HEK293 (cell line): ENCODE data around the gene TAGLN2.

ENCODE experiments used
- CTCF ChIA-PET: fragments of 350-600 bp; formaldehyde crosslinking; extraction: SDS; loops from one replicate; lab custom pipeline; 2021; ENCODE audit warnings: antibody characterized with exemption; lab: Yijun Ruan, JAX
- POLR2A ChIA-PET: fragments of 300-600 bp; formaldehyde crosslinking; extraction: SDS; loops from one replicate; lab custom pipeline; 2020; ENCODE audit warnings: antibody characterized with exemption, inconsistent platforms; lab: Yijun Ruan, JAX
- H3K27ac ChIP-seq: fragments of 200-500 bp; sonication (Bioruptor generic); 2 replicates; pipeline ENCODE4 v1.5.1; 2014; ENCODE audit warnings: low read depth, low read length, control low read depth, inconsistent platforms; ENCODE audit errors: extremely low read depth
- H3K36me3 ChIP-seq, 2 experiments: fragments of 200-500 bp in 1 of 2; sonication (Bioruptor generic) in 1 of 2; 1 replicate in 1 of 2; 2 replicates in 1 of 2; pipeline ENCODE4 v1.5.1; 2014 to 2017; ENCODE audit warnings: inconsistent platforms in 2 of 2, low read length in 2 of 2; ENCODE audit not compliant: control insufficient read depth in 2 of 2, insufficient read depth in 1 of 2
- H3K4me1 ChIP-seq: fragments of 200-500 bp; sonication (Bioruptor generic); 2 replicates; pipeline ENCODE4 v1.5.1; 2014; ENCODE audit warnings: mild to moderate bottlenecking, low read length, inconsistent platforms; ENCODE audit not compliant: control insufficient read depth, insufficient read depth
- H3K4me3 ChIP-seq: 2 replicates; pipeline ENCODE4 v1.5.1; 2011; ENCODE audit warnings: low read depth, mild to moderate bottlenecking, control low read depth, low read length, moderate library complexity
- H3K9me3 ChIP-seq: fragments of 200-500 bp; sonication (Bioruptor generic); 2 replicates; pipeline ENCODE4 v1.5.1; 2014; ENCODE audit warnings: low read depth, low read length, inconsistent platforms; ENCODE audit not compliant: control insufficient read depth, insufficient read depth
- REPIN1 ChIP-seq: fragments of 450-650 bp; formaldehyde crosslinking; IDR thresholded peaks from 2 replicates; pipeline ENCODE4 v1.5.1; 2017; ENCODE audit warnings: missing biosample characterization, missing genetic modification characterization, low read depth
- SP3 ChIP-seq: fragments of 450-650 bp; formaldehyde crosslinking; IDR thresholded peaks from 2 replicates; pipeline ENCODE4 v1.5.1; 2016; ENCODE audit warnings: missing biosample characterization, missing genetic modification characterization
- ZEB2 ChIP-seq: fragments of 450-650 bp; formaldehyde crosslinking; IDR thresholded peaks from 2 replicates; pipeline ENCODE4 v1.5.1; 2016; ENCODE audit warnings: missing biosample characterization, missing genetic modification characterization
- ZFP37 ChIP-seq: fragments of 450-650 bp; formaldehyde crosslinking; IDR thresholded peaks from 2 replicates; pipeline ENCODE4 v1.5.1; 2016; ENCODE audit warnings: missing biosample characterization, missing genetic modification characterization
- ZNF133 ChIP-seq: fragments of 450-650 bp; formaldehyde crosslinking; IDR thresholded peaks from 2 replicates; pipeline ENCODE4 v1.5.1; 2016; ENCODE audit warnings: missing biosample characterization, missing genetic modification characterization
- ZNF146 ChIP-seq: fragments of 450-650 bp; formaldehyde crosslinking; IDR thresholded peaks from 2 replicates; pipeline ENCODE4 v1.5.1; 2016; ENCODE audit warnings: missing biosample characterization, missing genetic modification characterization
- ZNF2 ChIP-seq: fragments of 450-650 bp; formaldehyde crosslinking; IDR thresholded peaks from 2 replicates; pipeline ENCODE4 v1.5.1; 2016; ENCODE audit warnings: missing biosample characterization, missing genetic modification characterization
- ZNF202 ChIP-seq: fragments of 450-650 bp; formaldehyde crosslinking; IDR thresholded peaks from 2 replicates; pipeline ENCODE4 v1.5.1; 2016; ENCODE audit warnings: missing biosample characterization, missing genetic modification characterization, borderline replicate concordance
- ZNF354C ChIP-seq: fragments of 450-650 bp; formaldehyde crosslinking; IDR thresholded peaks from 2 replicates; pipeline ENCODE4 v1.5.1; 2016; ENCODE audit warnings: missing biosample characterization, missing genetic modification characterization, low read depth, borderline replicate concordance
- ZNF549 ChIP-seq: fragments of 450-650 bp; IDR thresholded peaks from 2 replicates; pipeline ENCODE4 v1.5.1; 2018; ENCODE audit warnings: missing biosample characterization, missing genetic modification characterization, mild to moderate bottlenecking, inconsistent platforms, moderate library complexity
- ZNF558 ChIP-seq: fragments of 450-650 bp; formaldehyde crosslinking; IDR thresholded peaks from 2 replicates; pipeline ENCODE4 v1.5.1; 2016; ENCODE audit warnings: missing biosample characterization, missing genetic modification characterization
- ZNF768 ChIP-seq: fragments of 450-650 bp; formaldehyde crosslinking; IDR thresholded peaks from 2 replicates; pipeline ENCODE4 v1.5.1; 2018; ENCODE audit warnings: missing biosample characterization, mild to moderate bottlenecking, missing genetic modification characterization
- ZSCAN16 ChIP-seq: fragments of 450-650 bp; formaldehyde crosslinking; IDR thresholded peaks from 2 replicates; pipeline ENCODE4 v1.5.1; 2016; ENCODE audit warnings: missing biosample characterization, missing genetic modification characterization
- TF ChIP-seq, protein P1 (sequence below): fragments of 450-650 bp; formaldehyde crosslinking; IDR thresholded peaks from 2 replicates; pipeline ENCODE4 v1.5.1; 2016; ENCODE audit warnings: missing biosample characterization, missing genetic modification characterization
- TF ChIP-seq, protein P2 (sequence below): fragments of 450-650 bp; formaldehyde crosslinking; IDR thresholded peaks from 2 replicates; pipeline ENCODE4 v1.5.1; 2017; ENCODE audit warnings: missing biosample characterization, missing genetic modification characterization
- TF ChIP-seq, protein P3 (sequence below): fragments of 450-650 bp; formaldehyde crosslinking; conservative IDR thresholded peaks from 2 replicates; pipeline ENCODE4 v1.5.1; 2016; ENCODE audit warnings: low read depth, missing biosample characterization, missing genetic modification characterization
- TF ChIP-seq, protein P4 (sequence below): fragments of 450-650 bp; formaldehyde crosslinking; IDR thresholded peaks from 2 replicates; pipeline ENCODE4 v1.5.1; 2016; ENCODE audit warnings: missing biosample characterization, missing genetic modification characterization
- TF ChIP-seq, protein P5 (sequence below): fragments of 450-650 bp; formaldehyde crosslinking; IDR thresholded peaks from 2 replicates; pipeline ENCODE4 v1.5.1; 2016; ENCODE audit warnings: missing biosample characterization, missing genetic modification characterization
- TF ChIP-seq, protein P6 (sequence below): fragments of 450-650 bp; formaldehyde crosslinking; IDR thresholded peaks from 2 replicates; pipeline ENCODE4 v1.5.1; 2017; ENCODE audit warnings: missing biosample characterization, missing genetic modification characterization
- TF ChIP-seq, protein P7 (sequence below): fragments of 450-650 bp; formaldehyde crosslinking; IDR thresholded peaks from 2 replicates; pipeline ENCODE4 v1.5.1; 2017; ENCODE audit warnings: missing biosample characterization, mild to moderate bottlenecking, missing genetic modification characterization, moderate library complexity

The TAGLN2 gene

DNA sequence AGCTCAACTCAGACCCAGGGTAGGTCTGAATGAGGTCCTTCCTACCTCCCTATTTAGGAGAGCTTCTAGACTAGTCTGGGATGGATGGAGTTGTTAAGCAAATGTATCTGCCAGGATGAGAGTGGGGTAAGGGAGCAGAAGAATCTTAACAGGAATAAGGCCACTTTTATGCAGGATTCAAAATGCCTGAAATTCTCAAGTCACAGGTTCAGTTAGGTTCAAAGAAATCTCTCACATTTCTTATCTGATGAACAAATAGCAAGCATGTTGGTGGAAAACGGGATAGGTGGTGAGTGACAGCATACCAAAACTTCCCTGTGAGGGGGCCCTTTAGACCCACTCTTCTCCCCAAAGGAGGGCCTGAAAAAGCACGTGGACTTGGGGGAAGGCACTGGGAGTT is 25.7 kb upstream of the TAGLN2 start:
- H3K27ac ChIP-seq: no peak overlapping the region
- H3K36me3 ChIP-seq: no peaks in the 10 kb centered on the region
- H3K4me1 ChIP-seq: no peaks in the 10 kb centered on the region
- CTCF ChIA-PET: interaction anchor here (10.8 kb wide), 1 partner anchor 56 kb away, joined by 87 read pairs; no protein-coding TSS in a partner anchor
- no peak overlapping the region for H3K4me3 ChIP-seq
- no peaks in the 10 kb centered on the region for H3K9me3 ChIP-seq
- TF ChIP-seq ZNF354C (tag by site-specific recombination) (no peak), ZEB2 (tag by site-specific recombination) (no peak), ZNF549 (tag by site-specific recombination) (no peak), ZNF558 (tag by site-specific recombination) (no peak), ZNF202 (no peak), ZNF2 (tag by site-specific recombination) (no peak), SP3 (no peak), ZNF768 (no peak), ZFP37 (tag by site-specific recombination) (no peak), REPIN1 (tag by site-specific recombination) (no peak), ZSCAN16 (tag by site-specific recombination) (no peak), ZNF146 (tag by site-specific recombination) (no peak), ZNF133 (tag by site-specific recombination) (no peak)
- TF ChIP-seq, protein P1, sequence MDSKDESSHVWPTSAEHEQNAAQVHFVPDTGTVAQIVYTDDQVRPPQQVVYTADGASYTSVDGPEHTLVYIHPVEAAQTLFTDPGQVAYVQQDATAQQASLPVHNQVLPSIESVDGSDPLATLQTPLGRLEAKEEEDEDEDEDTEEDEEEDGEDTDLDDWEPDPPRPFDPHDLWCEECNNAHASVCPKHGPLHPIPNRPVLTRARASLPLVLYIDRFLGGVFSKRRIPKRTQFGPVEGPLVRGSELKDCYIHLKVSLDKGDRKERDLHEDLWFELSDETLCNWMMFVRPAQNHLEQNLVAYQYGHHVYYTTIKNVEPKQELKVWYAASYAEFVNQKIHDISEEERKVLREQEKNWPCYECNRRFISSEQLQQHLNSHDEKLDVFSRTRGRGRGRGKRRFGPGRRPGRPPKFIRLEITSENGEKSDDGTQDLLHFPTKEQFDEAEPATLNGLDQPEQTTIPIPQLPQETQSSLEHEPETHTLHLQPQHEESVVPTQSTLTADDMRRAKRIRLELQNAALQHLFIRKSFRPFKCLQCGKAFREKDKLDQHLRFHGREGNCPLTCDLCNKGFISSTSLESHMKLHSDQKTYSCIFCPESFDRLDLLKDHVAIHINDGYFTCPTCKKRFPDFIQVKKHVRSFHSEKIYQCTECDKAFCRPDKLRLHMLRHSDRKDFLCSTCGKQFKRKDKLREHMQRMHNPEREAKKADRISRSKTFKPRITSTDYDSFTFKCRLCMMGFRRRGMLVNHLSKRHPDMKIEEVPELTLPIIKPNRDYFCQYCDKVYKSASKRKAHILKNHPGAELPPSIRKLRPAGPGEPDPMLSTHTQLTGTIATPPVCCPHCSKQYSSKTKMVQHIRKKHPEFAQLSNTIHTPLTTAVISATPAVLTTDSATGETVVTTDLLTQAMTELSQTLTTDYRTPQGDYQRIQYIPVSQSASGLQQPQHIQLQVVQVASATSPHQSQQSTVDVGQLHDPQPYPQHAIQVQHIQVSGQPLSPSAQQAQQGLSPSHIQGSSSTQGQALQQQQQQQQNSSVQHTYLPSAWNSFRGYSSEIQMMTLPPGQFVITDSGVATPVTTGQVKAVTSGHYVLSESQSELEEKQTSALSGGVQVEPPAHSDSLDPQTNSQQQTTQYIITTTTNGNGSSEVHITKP: no peak
- TF ChIP-seq, protein P2, sequence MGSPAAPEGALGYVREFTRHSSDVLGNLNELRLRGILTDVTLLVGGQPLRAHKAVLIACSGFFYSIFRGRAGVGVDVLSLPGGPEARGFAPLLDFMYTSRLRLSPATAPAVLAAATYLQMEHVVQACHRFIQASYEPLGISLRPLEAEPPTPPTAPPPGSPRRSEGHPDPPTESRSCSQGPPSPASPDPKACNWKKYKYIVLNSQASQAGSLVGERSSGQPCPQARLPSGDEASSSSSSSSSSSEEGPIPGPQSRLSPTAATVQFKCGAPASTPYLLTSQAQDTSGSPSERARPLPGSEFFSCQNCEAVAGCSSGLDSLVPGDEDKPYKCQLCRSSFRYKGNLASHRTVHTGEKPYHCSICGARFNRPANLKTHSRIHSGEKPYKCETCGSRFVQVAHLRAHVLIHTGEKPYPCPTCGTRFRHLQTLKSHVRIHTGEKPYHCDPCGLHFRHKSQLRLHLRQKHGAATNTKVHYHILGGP: no peak
- TF ChIP-seq, protein P3, sequence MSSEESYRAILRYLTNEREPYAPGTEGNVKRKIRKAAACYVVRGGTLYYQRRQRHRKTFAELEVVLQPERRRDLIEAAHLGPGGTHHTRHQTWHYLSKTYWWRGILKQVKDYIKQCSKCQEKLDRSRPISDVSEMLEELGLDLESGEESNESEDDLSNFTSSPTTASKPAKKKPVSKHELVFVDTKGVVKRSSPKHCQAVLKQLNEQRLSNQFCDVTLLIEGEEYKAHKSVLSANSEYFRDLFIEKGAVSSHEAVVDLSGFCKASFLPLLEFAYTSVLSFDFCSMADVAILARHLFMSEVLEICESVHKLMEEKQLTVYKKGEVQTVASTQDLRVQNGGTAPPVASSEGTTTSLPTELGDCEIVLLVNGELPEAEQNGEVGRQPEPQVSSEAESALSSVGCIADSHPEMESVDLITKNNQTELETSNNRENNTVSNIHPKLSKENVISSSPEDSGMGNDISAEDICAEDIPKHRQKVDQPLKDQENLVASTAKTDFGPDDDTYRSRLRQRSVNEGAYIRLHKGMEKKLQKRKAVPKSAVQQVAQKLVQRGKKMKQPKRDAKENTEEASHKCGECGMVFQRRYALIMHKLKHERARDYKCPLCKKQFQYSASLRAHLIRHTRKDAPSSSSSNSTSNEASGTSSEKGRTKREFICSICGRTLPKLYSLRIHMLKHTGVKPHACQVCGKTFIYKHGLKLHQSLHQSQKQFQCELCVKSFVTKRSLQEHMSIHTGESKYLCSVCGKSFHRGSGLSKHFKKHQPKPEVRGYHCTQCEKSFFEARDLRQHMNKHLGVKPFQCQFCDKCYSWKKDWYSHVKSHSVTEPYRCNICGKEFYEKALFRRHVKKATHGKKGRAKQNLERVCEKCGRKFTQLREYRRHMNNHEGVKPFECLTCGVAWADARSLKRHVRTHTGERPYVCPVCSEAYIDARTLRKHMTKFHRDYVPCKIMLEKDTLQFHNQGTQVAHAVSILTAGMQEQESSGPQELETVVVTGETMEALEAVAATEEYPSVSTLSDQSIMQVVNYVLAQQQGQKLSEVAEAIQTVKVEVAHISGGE (tag by site-specific recombination): no peak
- TF ChIP-seq, protein P4, sequence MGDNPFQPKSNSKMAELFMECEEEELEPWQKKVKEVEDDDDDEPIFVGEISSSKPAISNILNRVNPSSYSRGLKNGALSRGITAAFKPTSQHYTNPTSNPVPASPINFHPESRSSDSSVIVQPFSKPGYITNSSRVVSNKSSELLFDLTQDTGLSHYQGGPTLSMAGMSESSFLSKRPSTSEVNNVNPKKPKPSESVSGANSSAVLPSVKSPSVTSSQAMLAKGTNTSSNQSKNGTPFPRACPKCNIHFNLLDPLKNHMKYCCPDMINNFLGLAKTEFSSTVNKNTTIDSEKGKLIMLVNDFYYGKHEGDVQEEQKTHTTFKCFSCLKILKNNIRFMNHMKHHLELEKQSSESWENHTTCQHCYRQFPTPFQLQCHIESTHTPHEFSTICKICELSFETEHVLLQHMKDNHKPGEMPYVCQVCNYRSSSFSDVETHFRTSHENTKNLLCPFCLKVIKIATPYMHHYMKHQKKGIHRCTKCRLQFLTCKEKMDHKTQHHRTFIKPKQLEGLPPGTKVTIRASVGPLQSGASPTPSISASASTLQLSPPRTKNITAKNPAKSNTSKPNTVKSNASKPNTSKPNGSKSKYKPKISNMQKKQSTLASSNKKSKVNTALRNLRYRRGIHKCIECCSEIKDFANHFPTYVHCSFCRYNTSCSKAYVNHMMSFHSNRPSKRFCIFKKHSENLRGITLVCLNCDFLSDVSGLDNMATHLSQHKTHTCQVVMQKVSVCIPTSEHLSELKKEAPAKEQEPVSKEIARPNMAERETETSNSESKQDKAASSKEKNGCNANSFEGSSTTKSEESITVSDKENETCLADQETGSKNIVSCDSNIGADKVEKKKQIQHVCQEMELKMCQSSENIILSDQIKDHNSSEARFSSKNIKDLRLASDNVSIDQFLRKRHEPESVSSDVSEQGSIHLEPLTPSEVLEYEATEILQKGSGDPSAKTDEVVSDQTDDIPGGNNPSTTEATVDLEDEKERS (tag by site-specific recombination): no peak
- TF ChIP-seq, protein P5, sequence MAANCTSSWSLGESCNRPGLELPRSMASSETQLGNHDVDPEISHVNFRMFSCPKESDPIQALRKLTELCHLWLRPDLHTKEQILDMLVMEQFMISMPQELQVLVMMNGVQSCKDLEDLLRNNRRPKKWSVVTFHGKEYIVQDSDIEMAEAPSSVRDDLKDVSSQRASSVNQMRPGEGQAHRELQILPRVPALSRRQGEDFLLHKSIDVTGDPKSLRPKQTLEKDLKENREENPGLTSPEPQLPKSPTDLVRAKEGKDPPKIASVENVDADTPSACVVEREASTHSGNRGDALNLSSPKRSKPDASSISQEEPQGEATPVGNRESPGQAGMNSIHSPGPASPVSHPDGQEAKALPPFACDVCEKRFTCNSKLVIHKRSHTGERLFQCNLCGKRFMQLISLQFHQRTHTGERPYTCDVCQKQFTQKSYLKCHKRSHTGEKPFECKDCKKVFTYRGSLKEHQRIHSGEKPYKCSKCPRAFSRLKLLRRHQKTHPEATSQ: no peak
- TF ChIP-seq, protein P6, sequence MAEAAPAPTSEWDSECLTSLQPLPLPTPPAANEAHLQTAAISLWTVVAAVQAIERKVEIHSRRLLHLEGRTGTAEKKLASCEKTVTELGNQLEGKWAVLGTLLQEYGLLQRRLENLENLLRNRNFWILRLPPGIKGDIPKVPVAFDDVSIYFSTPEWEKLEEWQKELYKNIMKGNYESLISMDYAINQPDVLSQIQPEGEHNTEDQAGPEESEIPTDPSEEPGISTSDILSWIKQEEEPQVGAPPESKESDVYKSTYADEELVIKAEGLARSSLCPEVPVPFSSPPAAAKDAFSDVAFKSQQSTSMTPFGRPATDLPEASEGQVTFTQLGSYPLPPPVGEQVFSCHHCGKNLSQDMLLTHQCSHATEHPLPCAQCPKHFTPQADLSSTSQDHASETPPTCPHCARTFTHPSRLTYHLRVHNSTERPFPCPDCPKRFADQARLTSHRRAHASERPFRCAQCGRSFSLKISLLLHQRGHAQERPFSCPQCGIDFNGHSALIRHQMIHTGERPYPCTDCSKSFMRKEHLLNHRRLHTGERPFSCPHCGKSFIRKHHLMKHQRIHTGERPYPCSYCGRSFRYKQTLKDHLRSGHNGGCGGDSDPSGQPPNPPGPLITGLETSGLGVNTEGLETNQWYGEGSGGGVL (tag by site-specific recombination): no peak
- TF ChIP-seq, protein P7, sequence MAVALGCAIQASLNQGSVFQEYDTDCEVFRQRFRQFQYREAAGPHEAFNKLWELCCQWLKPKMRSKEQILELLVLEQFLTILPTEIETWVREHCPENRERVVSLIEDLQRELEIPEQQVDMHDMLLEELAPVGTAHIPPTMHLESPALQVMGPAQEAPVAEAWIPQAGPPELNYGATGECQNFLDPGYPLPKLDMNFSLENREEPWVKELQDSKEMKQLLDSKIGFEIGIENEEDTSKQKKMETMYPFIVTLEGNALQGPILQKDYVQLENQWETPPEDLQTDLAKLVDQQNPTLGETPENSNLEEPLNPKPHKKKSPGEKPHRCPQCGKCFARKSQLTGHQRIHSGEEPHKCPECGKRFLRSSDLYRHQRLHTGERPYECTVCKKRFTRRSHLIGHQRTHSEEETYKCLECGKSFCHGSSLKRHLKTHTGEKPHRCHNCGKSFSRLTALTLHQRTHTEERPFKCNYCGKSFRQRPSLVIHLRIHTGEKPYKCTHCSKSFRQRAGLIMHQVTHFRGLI: no peak
- POLR2A ChIA-PET: no interaction called here
